Measurements from ENCODE around the gene TMPRSS7.

DNA sequence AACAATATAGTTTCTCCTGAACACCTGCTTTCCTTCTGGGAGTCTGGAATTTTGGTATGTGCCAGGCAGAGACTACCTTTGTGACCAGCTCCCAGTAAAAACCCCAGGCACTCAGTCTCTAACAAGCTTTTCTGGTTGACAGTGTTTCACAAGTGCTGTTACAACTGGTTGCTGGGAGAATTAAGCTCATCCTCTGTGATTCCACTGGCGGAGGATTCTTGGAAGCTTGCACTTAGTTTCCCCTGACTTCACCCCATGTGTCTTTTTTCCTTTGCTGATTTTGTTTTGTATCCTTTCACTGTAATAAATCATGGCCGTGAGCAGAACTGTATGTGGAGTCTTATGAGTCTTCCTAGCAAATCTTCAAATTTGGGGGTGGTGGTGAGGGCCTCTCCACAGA is 41.5 kb upstream of the TMPRSS7 start:
- TF ChIP-seq EZH2 (IDR thresholded peaks at IDR 0.05) (no peak), POLR2AphosphoS5 (IDR thresholded peaks at IDR 0.05; ENCODE audit: borderline replicate concordance, low read depth, low read length) (no peak), FOXP2 (optimal IDR thresholded peaks at IDR 0.05; ENCODE audit: control extremely low read depth, extremely low read length, insufficient read depth) (no peak)
